CD14-positive monocyte (primary cell): ENCODE data around the gene YAE1. TPM values are rescaled to one million over a fixed set of nuclear protein-coding genes. Genes with fewer than 3 reads are reported as not detected.

Experiments
- DNase-seq, 3 donors: peaks; one replicate each; pipeline ENCODE4 v3.0.0-alpha.2; 2011 to 2022
- H2AFZ ChIP-seq: 2 replicates; pipeline ENCODE4 v1.6.0; 2012; ENCODE audit warnings: mild to moderate bottlenecking, low read depth, low read length, inconsistent platforms; ENCODE audit not compliant: insufficient read depth, poor library complexity, severe bottlenecking
- H3K27ac ChIP-seq, 2 donors: 1 replicate in 1 of 2; 2 replicates in 1 of 2; pipeline ENCODE4 v1.5.1; 2012 to 2013; ENCODE audit warnings: low read length in 2 of 2, control low read depth in 1 of 2, inconsistent platforms in 1 of 2, low read depth in 1 of 2, mild to moderate bottlenecking in 1 of 2
- H3K27me3 ChIP-seq, 2 donors: one replicate each; pipeline versions ENCODE4 v1.6.0 to v1.6.1; 2011 to 2013; ENCODE audit warnings: low read length in 2 of 2; ENCODE audit not compliant: control insufficient read depth in 2 of 2, insufficient read depth in 2 of 2
- H3K36me3 ChIP-seq, 2 donors: replicated peaks in 1 of 2; 1 replicate in 1 of 2; 2 replicates in 1 of 2; pipeline versions ENCODE4 v1.5.1 to v1.6.1; 2012 to 2013; ENCODE audit warnings: low read length in 2 of 2, control low read depth in 1 of 2, inconsistent platforms in 1 of 2, mild to moderate bottlenecking in 1 of 2; ENCODE audit not compliant: insufficient read depth in 2 of 2, control insufficient read depth in 1 of 2
- H3K4me1 ChIP-seq, 2 donors: 1 replicate in 1 of 2; 2 replicates in 1 of 2; pipeline versions ENCODE4 v1.5.1 to v1.6.1; 2012 to 2013; ENCODE audit warnings: low read length in 2 of 2, control low read depth in 1 of 2, inconsistent platforms in 1 of 2, mild to moderate bottlenecking in 1 of 2, moderate library complexity in 1 of 2; ENCODE audit not compliant: insufficient read depth in 2 of 2, control insufficient read depth in 1 of 2
- H3K4me2 ChIP-seq: replicated peaks from 2 replicates; pipeline ENCODE3; 2012; ENCODE audit warnings: low read length, moderate library complexity, mild to moderate bottlenecking; ENCODE audit not compliant: poor library complexity, severe bottlenecking; ENCODE audit errors: extremely low read depth
- H3K4me3 ChIP-seq, 3 experiments: fragments of 200-600 bp in 1 of 3; sonication (generic) in 1 of 3; replicated peaks in 1 of 3; 1 replicate in 2 of 3; 2 replicates in 1 of 3; pipeline ENCODE4 v1.5.1; 2011 to 2013; ENCODE audit warnings: low read length in 3 of 3, mild to moderate bottlenecking in 3 of 3, control low read depth in 2 of 3, low read depth in 2 of 3, inconsistent platforms in 1 of 3, moderate library complexity in 1 of 3
- H3K79me2 ChIP-seq: 2 replicates; pipeline ENCODE4 v1.6.0; 2012; ENCODE audit warnings: mild to moderate bottlenecking, control low read depth, inconsistent platforms, low read length, moderate library complexity; ENCODE audit not compliant: insufficient read depth
- H3K9ac ChIP-seq: 2 replicates; pipeline ENCODE4 v1.6.0; 2017; ENCODE audit warnings: low read length, mild to moderate bottlenecking; ENCODE audit not compliant: insufficient read depth, poor library complexity, severe bottlenecking
- H3K9me3 ChIP-seq, 2 donors: replicated peaks in 1 of 2; 1 replicate in 1 of 2; 2 replicates in 1 of 2; pipeline versions ENCODE4 v1.5.1 to v1.6.1; 2012 to 2013; ENCODE audit warnings: low read length in 2 of 2, control low read depth in 1 of 2; ENCODE audit not compliant: control insufficient read depth in 1 of 2, insufficient read depth in 1 of 2
- H4K20me1 ChIP-seq: 2 replicates; pipeline ENCODE4 v1.6.0; 2012; ENCODE audit warnings: mild to moderate bottlenecking, low read length, control low read depth, moderate library complexity; ENCODE audit not compliant: insufficient read depth
- H3K27ac Mint-ChIP-seq, 7 donors: one replicate each; pipeline ENCODE4 v1.8.0; 2020; ENCODE audit warnings: mild to moderate bottlenecking in 7 of 7, mixed read lengths in 7 of 7, moderate library complexity in 6 of 7, inconsistent platforms in 2 of 7
- H3K27me3 Mint-ChIP-seq, 3 donors: one replicate each; pipeline ENCODE4 v1.8.0; 2021 to 2022; ENCODE audit warnings: low read depth in 3 of 3, mild to moderate bottlenecking in 3 of 3, mixed read lengths in 3 of 3, moderate library complexity in 3 of 3, inconsistent platforms in 1 of 3
- H3K36me3 Mint-ChIP-seq, 2 donors: one replicate each; pipeline ENCODE4 v1.8.0; 2020; ENCODE audit warnings: mixed read lengths in 2 of 2, inconsistent platforms in 1 of 2, mild to moderate bottlenecking in 1 of 2
- H3K4me1 Mint-ChIP-seq: one replicate; pipeline ENCODE4 v1.8.0; 2020; ENCODE audit warnings: mild to moderate bottlenecking, mixed read lengths
- H3K4me3 Mint-ChIP-seq, 2 donors: one replicate each; pipeline ENCODE4 v1.8.0; 2020; ENCODE audit warnings: mild to moderate bottlenecking in 2 of 2, mixed read lengths in 2 of 2, moderate library complexity in 1 of 2
- H3K9me3 Mint-ChIP-seq, 7 donors: one replicate each; pipeline ENCODE4 v1.8.0; 2020 to 2022; ENCODE audit warnings: mixed read lengths in 7 of 7, mild to moderate bottlenecking in 6 of 7, moderate library complexity in 6 of 7, inconsistent platforms in 2 of 7
- WGBS: methylation state at CpG from one replicate; pipeline ENCODE4 v1.1.5; 2013; ENCODE audit warnings: missing lambda C conversion rate; ENCODE audit not compliant: insufficient coverage; 5-methylcytosine and 5-hydroxymethylcytosine counted together
- intact Hi-C, 2 donors: fragments of 100-400 bp; cut with micrococcal nuclease; formaldehyde crosslinking; loops; one replicate each; pipeline versions ENCODE4 v1.15.0 to v1.15.1; 2023
- polyA plus RNA-seq, 3 donors: library from polyadenylated mRNA; depleted of rRNA in 1 of 3; unstranded in 2 of 3; stranded (reverse) in 1 of 3; fragments of 300-500 nt in 2 of 3; fragments of >200 nt in 1 of 3; fragmentation: Illumina TruSeq in 2 of 3; gene quantifications; 1 replicate in 2 of 3; 2 replicates in 1 of 3; pipeline ENCODE4 v1.2.3, GENCODE V29; 2012 to 2021
- TF ChIP-seq, protein P1 (sequence below): fragments of 200-600 bp; IDR thresholded peaks from one replicate; pipeline ENCODE4 v1.8.0; 2022; ENCODE audit warnings: antibody characterized with exemption, mild to moderate bottlenecking

The YAE1 gene
- polyA plus RNA-seq, 3 donors: 1.1 to 3.2 (median 2.7) TPM

DNA sequence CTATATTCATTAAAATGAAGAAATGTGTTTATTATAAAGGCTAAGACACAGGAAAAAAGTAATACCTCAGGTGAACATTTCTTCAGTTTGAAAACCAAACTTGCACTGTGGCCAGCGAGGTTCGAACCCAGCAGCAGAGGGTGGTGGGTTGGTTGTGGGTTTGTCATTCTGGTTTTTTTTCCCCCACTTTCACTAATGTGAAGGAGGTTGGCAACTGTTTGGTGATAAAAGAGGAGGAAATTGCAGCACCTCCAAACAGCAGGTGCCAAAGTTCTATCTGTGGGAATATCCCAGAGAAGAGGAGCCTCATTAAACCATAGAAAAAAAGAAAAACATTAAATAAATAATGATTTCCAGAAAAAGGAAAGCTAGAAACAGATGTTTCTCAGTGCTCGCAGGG is 36.6 kb upstream of the YAE1 start:
- no peak overlapping the region for H3K4me3 Mint-ChIP-seq
- WGBS: no CpG with 5 or more reads among the region's 3 CpGs
- no peak overlapping the region for H2AFZ ChIP-seq
- peaks cover 2% of the 10 kb centered on the region for H3K4me1 Mint-ChIP-seq
- peaks cover 0 to 3% (median 0%) of the 10 kb centered on the region in 7 donors for H3K9me3 Mint-ChIP-seq
- no peak overlapping the region for H3K9ac ChIP-seq
- H3K4me1 ChIP-seq: no peaks in the 10 kb centered on the region
- no peak overlapping the region for H3K27ac Mint-ChIP-seq
- no peak overlapping the region for H3K4me2 ChIP-seq
- no peak overlapping the region for H3K4me3 ChIP-seq
- intact Hi-C loops: no loop called here
- no peaks in the 10 kb centered on the region for H4K20me1 ChIP-seq
- no peaks in the 10 kb centered on the region for H3K27me3 ChIP-seq
- H3K27ac ChIP-seq: no peak overlapping the region
- no peaks in the 10 kb centered on the region for H3K9me3 ChIP-seq
- peaks cover 4 to 5% (median 4%) of the 10 kb centered on the region in 3 donors for H3K27me3 Mint-ChIP-seq
- no peaks in the 10 kb centered on the region for H3K36me3 ChIP-seq
- H3K36me3 Mint-ChIP-seq: no peaks in the 10 kb centered on the region
- TF ChIP-seq, protein P1, sequence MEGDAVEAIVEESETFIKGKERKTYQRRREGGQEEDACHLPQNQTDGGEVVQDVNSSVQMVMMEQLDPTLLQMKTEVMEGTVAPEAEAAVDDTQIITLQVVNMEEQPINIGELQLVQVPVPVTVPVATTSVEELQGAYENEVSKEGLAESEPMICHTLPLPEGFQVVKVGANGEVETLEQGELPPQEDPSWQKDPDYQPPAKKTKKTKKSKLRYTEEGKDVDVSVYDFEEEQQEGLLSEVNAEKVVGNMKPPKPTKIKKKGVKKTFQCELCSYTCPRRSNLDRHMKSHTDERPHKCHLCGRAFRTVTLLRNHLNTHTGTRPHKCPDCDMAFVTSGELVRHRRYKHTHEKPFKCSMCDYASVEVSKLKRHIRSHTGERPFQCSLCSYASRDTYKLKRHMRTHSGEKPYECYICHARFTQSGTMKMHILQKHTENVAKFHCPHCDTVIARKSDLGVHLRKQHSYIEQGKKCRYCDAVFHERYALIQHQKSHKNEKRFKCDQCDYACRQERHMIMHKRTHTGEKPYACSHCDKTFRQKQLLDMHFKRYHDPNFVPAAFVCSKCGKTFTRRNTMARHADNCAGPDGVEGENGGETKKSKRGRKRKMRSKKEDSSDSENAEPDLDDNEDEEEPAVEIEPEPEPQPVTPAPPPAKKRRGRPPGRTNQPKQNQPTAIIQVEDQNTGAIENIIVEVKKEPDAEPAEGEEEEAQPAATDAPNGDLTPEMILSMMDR: no peak
- DNase-seq: no peak
- H3K79me2 ChIP-seq: no peaks in the 10 kb centered on the region

DNA sequence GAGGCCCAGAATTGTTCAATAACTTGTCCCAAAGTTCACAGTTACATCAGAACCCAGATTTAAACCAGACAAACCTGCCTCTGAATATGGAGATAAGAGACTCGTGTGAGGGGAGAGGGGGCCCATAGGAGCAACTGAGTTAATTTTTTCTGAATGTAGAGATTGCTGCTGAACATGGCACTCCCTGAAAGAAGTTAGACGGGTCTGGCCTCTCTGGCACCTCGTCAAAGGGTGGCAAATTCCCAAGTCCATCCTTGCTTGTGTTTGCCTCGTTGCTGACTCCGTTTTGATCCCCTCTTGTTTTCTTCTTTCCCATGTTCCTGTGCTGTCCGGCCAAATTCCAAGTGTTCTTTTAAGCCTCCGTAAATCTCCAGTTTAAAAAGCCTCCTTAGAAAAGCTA is 35.2 kb upstream of the YAE1 start:
- H3K27ac ChIP-seq: no peak overlapping the region
- H3K4me1 ChIP-seq: no peaks in the 10 kb centered on the region
- DNase-seq: no peak
- Mint-ChIP-seq H3K27ac (no peak overlapping the region), H3K9me3 (peaks cover 0 to 3% (median 0%) of the 10 kb centered on the region in 7 donors), H3K4me1 (peaks cover 1% of the 10 kb centered on the region), H3K27me3 (peaks cover 4 to 5% (median 4%) of the 10 kb centered on the region in 3 donors), H3K36me3 (no peaks in the 10 kb centered on the region), H3K4me3 (no peak overlapping the region)
- no peak overlapping the region for H3K4me2 ChIP-seq
- no peaks in the 10 kb centered on the region for H3K27me3 ChIP-seq
- no peaks in the 10 kb centered on the region for H3K36me3 ChIP-seq
- no peaks in the 10 kb centered on the region for H3K9me3 ChIP-seq
- intact Hi-C loops: no loop called here
- TF ChIP-seq, protein P1: no peak
- WGBS: 95% methylated on average over 6 of the region's 7 CpGs
- no peak overlapping the region for H3K9ac ChIP-seq
- no peaks in the 10 kb centered on the region for H4K20me1 ChIP-seq
- H2AFZ ChIP-seq: no peak overlapping the region
- no peak overlapping the region for H3K4me3 ChIP-seq
- H3K79me2 ChIP-seq: no peaks in the 10 kb centered on the region
